GM23338 (cell line): ENCODE data around the gene FASTKD2.

Experiments
- CREB1 ChIP-seq: fragments of 250-450 bp; sonication (Bioruptor Pico); IDR thresholded peaks from 2 replicates; pipeline ENCODE4 v1.5.0; 2020; ENCODE audit warnings: low read depth, mild to moderate bottlenecking, moderate library complexity
- CTCF ChIP-seq, 2 experiments: fragments of 200-600 bp in 1 of 2; sonication (generic) in 1 of 2; conservative IDR thresholded peaks; 2 replicates each; pipeline versions ENCODE4 v1.5.1 to v1.6.1; 2016 to 2017; ENCODE audit warnings: antibody characterized with exemption in 2 of 2, low read depth in 2 of 2, mild to moderate bottlenecking in 2 of 2, moderate library complexity in 1 of 2
- ETS1 ChIP-seq: IDR thresholded peaks from 2 replicates; pipeline ENCODE4 v1.6.1; 2016; ENCODE audit warnings: antibody characterized with exemption
- EZH2 ChIP-seq: fragments of 200-600 bp; sonication (generic); IDR thresholded peaks from one replicate; pipeline ENCODE4 v1.8.0; 2017; ENCODE audit warnings: antibody characterized with exemption, mild to moderate bottlenecking, low read depth; ENCODE audit not compliant: unreplicated experiment
- EZH2phosphoT487 ChIP-seq: fragments of 200-600 bp; sonication (generic); IDR thresholded peaks from one replicate; pipeline ENCODE4 v1.8.1; 2018; ENCODE audit warnings: antibody characterized with exemption; ENCODE audit not compliant: unreplicated experiment
- JUNB ChIP-seq: IDR thresholded peaks from one replicate; pipeline ENCODE4 v1.6.1; 2016; ENCODE audit warnings: antibody characterized with exemption; ENCODE audit not compliant: unreplicated experiment
- NANOG ChIP-seq: IDR thresholded peaks from 2 replicates; pipeline ENCODE4 v1.6.1; 2016; ENCODE audit warnings: antibody characterized with exemption, borderline replicate concordance
- POLR2AphosphoS5 ChIP-seq: IDR thresholded peaks from 2 replicates; pipeline ENCODE4 v1.6.1; 2016; ENCODE audit warnings: antibody characterized with exemption, low read depth
- REST ChIP-seq: IDR thresholded peaks from one replicate; pipeline ENCODE4 v1.6.1; 2018; ENCODE audit warnings: antibody characterized with exemption; ENCODE audit not compliant: unreplicated experiment
- STAT1 ChIP-seq: IDR thresholded peaks from one replicate; pipeline ENCODE4 v1.6.1; 2016; ENCODE audit warnings: antibody characterized with exemption; ENCODE audit not compliant: unreplicated experiment

- TF ChIP-seq EZH2 (no peak), POLR2AphosphoS5 (no peak), CTCF (conservative IDR thresholded peaks at IDR 0.05; ENCODE audit: low read depth in 2 of 2) (no peak), REST (no peak), STAT1 (no peak), CREB1 (CRISPR knock-in tag) (no peak), NANOG (no peak), EZH2phosphoT487 (no peak), ETS1 (no peak), JUNB (no peak)
Observed at GRCh38 chr2:206733341-206733740, 32.1 kb upstream of the FASTKD2 start.
